Measurements from ENCODE around the gene CTRB2. TPM values are rescaled to one million over a fixed set of nuclear protein-coding genes. Genes with fewer than 3 reads are reported as not detected.

Gene CTRB2
- total and polyA plus RNA-seq, 2 of the 8 experiments (the other 6 are each of a cell fraction or from before 2014, with no cell fraction given), result not detected

DNA sequence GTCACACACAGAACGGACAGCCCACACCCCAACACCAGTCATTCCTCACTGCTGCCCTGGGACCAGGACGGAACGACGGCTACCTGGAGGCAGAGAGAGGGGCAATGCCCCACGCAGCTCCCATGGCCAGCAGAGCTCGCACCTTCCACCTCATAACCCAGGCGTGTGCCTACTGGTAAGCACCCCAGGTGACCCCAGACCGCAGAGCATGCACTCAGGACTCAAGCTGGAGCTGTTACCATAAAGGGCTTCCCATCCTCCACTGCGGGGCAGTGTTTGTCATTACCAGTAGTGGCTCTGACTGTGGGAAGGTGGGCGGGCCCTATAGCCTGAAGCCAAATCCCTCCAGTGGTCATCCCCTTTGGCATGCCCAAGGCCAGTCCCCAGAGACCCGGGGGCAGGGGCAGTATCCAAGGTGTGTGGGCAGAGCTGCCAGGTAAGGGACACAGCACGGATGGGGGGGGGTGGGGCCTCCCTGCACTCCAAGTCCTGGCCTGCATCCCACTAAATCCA lies 49.2 kb upstream of the CTRB2 start (continued):
- TF ChIP-seq, protein P1, sequence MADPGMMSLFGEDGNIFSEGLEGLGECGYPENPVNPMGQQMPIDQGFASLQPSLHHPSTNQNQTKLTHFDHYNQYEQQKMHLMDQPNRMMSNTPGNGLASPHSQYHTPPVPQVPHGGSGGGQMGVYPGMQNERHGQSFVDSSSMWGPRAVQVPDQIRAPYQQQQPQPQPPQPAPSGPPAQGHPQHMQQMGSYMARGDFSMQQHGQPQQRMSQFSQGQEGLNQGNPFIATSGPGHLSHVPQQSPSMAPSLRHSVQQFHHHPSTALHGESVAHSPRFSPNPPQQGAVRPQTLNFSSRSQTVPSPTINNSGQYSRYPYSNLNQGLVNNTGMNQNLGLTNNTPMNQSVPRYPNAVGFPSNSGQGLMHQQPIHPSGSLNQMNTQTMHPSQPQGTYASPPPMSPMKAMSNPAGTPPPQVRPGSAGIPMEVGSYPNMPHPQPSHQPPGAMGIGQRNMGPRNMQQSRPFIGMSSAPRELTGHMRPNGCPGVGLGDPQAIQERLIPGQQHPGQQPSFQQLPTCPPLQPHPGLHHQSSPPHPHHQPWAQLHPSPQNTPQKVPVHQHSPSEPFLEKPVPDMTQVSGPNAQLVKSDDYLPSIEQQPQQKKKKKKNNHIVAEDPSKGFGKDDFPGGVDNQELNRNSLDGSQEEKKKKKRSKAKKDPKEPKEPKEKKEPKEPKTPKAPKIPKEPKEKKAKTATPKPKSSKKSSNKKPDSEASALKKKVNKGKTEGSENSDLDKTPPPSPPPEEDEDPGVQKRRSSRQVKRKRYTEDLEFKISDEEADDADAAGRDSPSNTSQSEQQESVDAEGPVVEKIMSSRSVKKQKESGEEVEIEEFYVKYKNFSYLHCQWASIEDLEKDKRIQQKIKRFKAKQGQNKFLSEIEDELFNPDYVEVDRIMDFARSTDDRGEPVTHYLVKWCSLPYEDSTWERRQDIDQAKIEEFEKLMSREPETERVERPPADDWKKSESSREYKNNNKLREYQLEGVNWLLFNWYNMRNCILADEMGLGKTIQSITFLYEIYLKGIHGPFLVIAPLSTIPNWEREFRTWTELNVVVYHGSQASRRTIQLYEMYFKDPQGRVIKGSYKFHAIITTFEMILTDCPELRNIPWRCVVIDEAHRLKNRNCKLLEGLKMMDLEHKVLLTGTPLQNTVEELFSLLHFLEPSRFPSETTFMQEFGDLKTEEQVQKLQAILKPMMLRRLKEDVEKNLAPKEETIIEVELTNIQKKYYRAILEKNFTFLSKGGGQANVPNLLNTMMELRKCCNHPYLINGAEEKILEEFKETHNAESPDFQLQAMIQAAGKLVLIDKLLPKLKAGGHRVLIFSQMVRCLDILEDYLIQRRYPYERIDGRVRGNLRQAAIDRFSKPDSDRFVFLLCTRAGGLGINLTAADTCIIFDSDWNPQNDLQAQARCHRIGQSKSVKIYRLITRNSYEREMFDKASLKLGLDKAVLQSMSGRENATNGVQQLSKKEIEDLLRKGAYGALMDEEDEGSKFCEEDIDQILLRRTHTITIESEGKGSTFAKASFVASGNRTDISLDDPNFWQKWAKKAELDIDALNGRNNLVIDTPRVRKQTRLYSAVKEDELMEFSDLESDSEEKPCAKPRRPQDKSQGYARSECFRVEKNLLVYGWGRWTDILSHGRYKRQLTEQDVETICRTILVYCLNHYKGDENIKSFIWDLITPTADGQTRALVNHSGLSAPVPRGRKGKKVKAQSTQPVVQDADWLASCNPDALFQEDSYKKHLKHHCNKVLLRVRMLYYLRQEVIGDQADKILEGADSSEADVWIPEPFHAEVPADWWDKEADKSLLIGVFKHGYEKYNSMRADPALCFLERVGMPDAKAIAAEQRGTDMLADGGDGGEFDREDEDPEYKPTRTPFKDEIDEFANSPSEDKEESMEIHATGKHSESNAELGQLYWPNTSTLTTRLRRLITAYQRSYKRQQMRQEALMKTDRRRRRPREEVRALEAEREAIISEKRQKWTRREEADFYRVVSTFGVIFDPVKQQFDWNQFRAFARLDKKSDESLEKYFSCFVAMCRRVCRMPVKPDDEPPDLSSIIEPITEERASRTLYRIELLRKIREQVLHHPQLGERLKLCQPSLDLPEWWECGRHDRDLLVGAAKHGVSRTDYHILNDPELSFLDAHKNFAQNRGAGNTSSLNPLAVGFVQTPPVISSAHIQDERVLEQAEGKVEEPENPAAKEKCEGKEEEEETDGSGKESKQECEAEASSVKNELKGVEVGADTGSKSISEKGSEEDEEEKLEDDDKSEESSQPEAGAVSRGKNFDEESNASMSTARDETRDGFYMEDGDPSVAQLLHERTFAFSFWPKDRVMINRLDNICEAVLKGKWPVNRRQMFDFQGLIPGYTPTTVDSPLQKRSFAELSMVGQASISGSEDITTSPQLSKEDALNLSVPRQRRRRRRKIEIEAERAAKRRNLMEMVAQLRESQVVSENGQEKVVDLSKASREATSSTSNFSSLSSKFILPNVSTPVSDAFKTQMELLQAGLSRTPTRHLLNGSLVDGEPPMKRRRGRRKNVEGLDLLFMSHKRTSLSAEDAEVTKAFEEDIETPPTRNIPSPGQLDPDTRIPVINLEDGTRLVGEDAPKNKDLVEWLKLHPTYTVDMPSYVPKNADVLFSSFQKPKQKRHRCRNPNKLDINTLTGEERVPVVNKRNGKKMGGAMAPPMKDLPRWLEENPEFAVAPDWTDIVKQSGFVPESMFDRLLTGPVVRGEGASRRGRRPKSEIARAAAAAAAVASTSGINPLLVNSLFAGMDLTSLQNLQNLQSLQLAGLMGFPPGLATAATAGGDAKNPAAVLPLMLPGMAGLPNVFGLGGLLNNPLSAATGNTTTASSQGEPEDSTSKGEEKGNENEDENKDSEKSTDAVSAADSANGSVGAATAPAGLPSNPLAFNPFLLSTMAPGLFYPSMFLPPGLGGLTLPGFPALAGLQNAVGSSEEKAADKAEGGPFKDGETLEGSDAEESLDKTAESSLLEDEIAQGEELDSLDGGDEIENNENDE (IDR thresholded peaks at IDR 0.05; ENCODE audit: insufficient replicate concordance, low read length), result no peak
- peak in 1 of 2 experiments; percentile 47; a peak in 1 of 3 replicates for TF ChIP-seq POLR2A (IDR thresholded peaks at IDR 0.05; ENCODE audit: control extremely low read depth in 1 of 2, low read depth in 2 of 2, low read length in 2 of 2)
- no peak for TF ChIP-seq RBBP5 (IDR thresholded peaks at IDR 0.05; ENCODE audit: borderline replicate concordance, low read depth, low read length)
- TF ChIP-seq ASH2L (IDR thresholded peaks at IDR 0.05; ENCODE audit: low read length), result peak; percentile 12
- no peak for TF ChIP-seq RFX5 (IDR thresholded peaks at IDR 0.05; ENCODE audit: borderline replicate concordance, low read depth, low read length)
- TF ChIP-seq, protein P2, sequence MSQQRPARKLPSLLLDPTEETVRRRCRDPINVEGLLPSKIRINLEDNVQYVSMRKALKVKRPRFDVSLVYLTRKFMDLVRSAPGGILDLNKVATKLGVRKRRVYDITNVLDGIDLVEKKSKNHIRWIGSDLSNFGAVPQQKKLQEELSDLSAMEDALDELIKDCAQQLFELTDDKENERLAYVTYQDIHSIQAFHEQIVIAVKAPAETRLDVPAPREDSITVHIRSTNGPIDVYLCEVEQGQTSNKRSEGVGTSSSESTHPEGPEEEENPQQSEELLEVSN (IDR thresholded peaks at IDR 0.05), result 0 out of 2 replicates have a peak, but pooled peaks have one; percentile 9
- TF ChIP-seq, protein P3, sequence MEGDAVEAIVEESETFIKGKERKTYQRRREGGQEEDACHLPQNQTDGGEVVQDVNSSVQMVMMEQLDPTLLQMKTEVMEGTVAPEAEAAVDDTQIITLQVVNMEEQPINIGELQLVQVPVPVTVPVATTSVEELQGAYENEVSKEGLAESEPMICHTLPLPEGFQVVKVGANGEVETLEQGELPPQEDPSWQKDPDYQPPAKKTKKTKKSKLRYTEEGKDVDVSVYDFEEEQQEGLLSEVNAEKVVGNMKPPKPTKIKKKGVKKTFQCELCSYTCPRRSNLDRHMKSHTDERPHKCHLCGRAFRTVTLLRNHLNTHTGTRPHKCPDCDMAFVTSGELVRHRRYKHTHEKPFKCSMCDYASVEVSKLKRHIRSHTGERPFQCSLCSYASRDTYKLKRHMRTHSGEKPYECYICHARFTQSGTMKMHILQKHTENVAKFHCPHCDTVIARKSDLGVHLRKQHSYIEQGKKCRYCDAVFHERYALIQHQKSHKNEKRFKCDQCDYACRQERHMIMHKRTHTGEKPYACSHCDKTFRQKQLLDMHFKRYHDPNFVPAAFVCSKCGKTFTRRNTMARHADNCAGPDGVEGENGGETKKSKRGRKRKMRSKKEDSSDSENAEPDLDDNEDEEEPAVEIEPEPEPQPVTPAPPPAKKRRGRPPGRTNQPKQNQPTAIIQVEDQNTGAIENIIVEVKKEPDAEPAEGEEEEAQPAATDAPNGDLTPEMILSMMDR (IDR thresholded peaks at IDR 0.05; ENCODE audit: control extremely low read depth in 1 of 3, insufficient read depth in 1 of 3, low read depth in 1 of 3, low read length in 3 of 3), result peak in 2 of 3 experiments; percentile 33 to 35; a peak in 2 of 4 replicates
